HG02610 (cell line): Measurements from ENCODE around the gene RGS7.
A peak's percentile ranks its signal among the peaks of the same experiment; 100 is the strongest.

Source experiments
- ATAC-seq: cut with Tn5 transposase; IDR thresholded peaks from one replicate; pipeline ENCODE4 v1.9.1; 2021; ENCODE audit warnings: mild to moderate bottlenecking, moderate library complexity; ENCODE audit not compliant: unreplicated experiment

RGS7 gene

GRCh38 chr1:240866724-240867123 is 490.3 kb downstream of the RGS7 start:
- ATAC-seq = no peak

- ATAC-seq = no peak
These were observed 497.0 kb downstream of the RGS7 start for GRCh38 chr1:240860023-240860422.

GRCh38 chr1:240854367-240854766 is 502.6 kb downstream of the RGS7 start:
- no peak for ATAC-seq

- no peak for ATAC-seq
These were observed 509.7 kb downstream of the RGS7 start for GRCh38 chr1:240847325-240847724.

- ATAC-seq = no peak
These were observed 512.5 kb downstream of the RGS7 start for GRCh38 chr1:240844486-240844885.

- no peak for ATAC-seq
These were observed 513.2 kb downstream of the RGS7 start for GRCh38 chr1:240843798-240844197.

- ATAC-seq = no peak
These were observed 520.7 kb downstream of the RGS7 start for GRCh38 chr1:240836271-240836670.

GRCh38 chr1:240835291-240835690 is 521.7 kb downstream of the RGS7 start:
- ATAC-seq = no peak

- no peak for ATAC-seq
These were observed 523.9 kb downstream of the RGS7 start for GRCh38 chr1:240833075-240833474.

GRCh38 chr1:240831922-240832321 is 525.1 kb downstream of the RGS7 start:
- no peak for ATAC-seq

GRCh38 chr1:240831191-240831631 is 525.8 kb downstream of the RGS7 start:
- no peak for ATAC-seq

GRCh38 chr1:240829487-240829886 is 527.5 kb downstream of the RGS7 start:
- no peak for ATAC-seq

GRCh38 chr1:240827786-240828185 is 529.2 kb downstream of the RGS7 start:
- no peak for ATAC-seq

GRCh38 chr1:240824238-240824637 is 532.8 kb downstream of the RGS7 start:
- no peak for ATAC-seq

GRCh38 chr1:240823357-240823756 is 533.6 kb downstream of the RGS7 start:
- ATAC-seq = no peak

GRCh38 chr1:240821925-240822324 is 535.1 kb downstream of the RGS7 start:
- no peak for ATAC-seq

- peak; percentile 86 for ATAC-seq
These were observed 536.2 kb downstream of the RGS7 start for GRCh38 chr1:240820816-240821215.

GRCh38 chr1:240816472-240816871 is 540.5 kb downstream of the RGS7 start:
- ATAC-seq = no peak

- no peak for ATAC-seq
These were observed 543.3 kb downstream of the RGS7 start for GRCh38 chr1:240813720-240814119.

GRCh38 chr1:240811256-240811655 is 545.7 kb downstream of the RGS7 start:
- no peak for ATAC-seq

GRCh38 chr1:240808381-240808780 is 548.6 kb downstream of the RGS7 start:
- no peak for ATAC-seq

- no peak for ATAC-seq
These were observed 550.7 kb downstream of the RGS7 start for GRCh38 chr1:240806200-240806745.

- ATAC-seq = no peak
These were observed 552.5 kb downstream of the RGS7 start for GRCh38 chr1:240804475-240804874.
